ENCODE measurements around the gene ZGLP1. TPM values are rescaled to one million over a fixed set of nuclear protein-coding genes. Genes with fewer than 3 reads are reported as not detected.

Gene ZGLP1
- total and polyA plus RNA-seq, 4 experiments from 2014 or later: 0.32 to 7.7 (median 7.1) TPM; not detected in 1

GRCh38 chr19:10333758-10334587, 24.4 kb upstream of the ZGLP1 start:
- Mint-ChIP-seq H3K27me3 (no peaks in the 10 kb centered on the region), H3K36me3 (peaks cover 14 to 42% of the 10 kb centered on the region in 2 donors), H3K4me1 (peaks cover 15 to 65% (median 35%) of the 10 kb centered on the region in 4 donors), H3K9me3 (no peaks in the 10 kb centered on the region), H3K27ac (peak overlapping the region; percentile 91 to 98 (median 97)), H3K4me3 (peak overlapping the region; percentile 92 to 99 (median 96))
- Histone ChIP-seq H3K4me3 (ENCODE audit: low read length in 2 of 2) (peak overlapping the region; percentile 57 to 73), H3K4me1 (ENCODE audit: insufficient read depth, low read length) (peaks cover 52% of the 10 kb centered on the region), H3K27ac (ENCODE audit: low read depth, low read length) (peak overlapping the region; percentile 88), H3K9me3 (ENCODE audit: control insufficient read depth in 1 of 2, low read length in 2 of 2) (no peaks in the 10 kb centered on the region), H3K36me3 (ENCODE audit: insufficient read depth, low read length) (peaks cover 36% of the 10 kb centered on the region), H3K27me3 (ENCODE audit: insufficient read depth, low read length) (no peaks in the 10 kb centered on the region)
- no peak for DNase-seq
- intact Hi-C loops (cut with micrococcal nuclease): loop anchor here (1.0 to 5.0 kb wide), 7 partner anchors 18 to 517 kb away; partner anchors contain the start of genes CDC37, FBXL12, FDX2 and ICAM1
- ChIA-PET POLR2A (ENCODE audit: partially characterized antibody) (interaction anchor here (0.6 to 3.6 kb wide), 19 partner anchors 9 to 1820 kb away, joined by 3 to 33 read pairs (median 4); partner anchors contain the start of genes CDC37, DNM2, FDX2 and ICAM1), CTCF (ENCODE audit: partially characterized antibody) (interaction anchor here (0.6 to 1.3 kb wide), 3 partner anchors 54 to 84 kb away, joined by 4 to 6 read pairs (median 4); no protein-coding TSS in a partner anchor)

- Histone ChIP-seq H3K27me3 (ENCODE audit: insufficient read depth, low read length) (no peaks in the 10 kb centered on the region), H3K27ac (ENCODE audit: low read depth, low read length) (peak within 1 kb of the TSS; percentile 88), H3K4me3 (ENCODE audit: low read length in 2 of 2) (peak within 1 kb of the TSS; percentile 73 to 89), H3K9me3 (ENCODE audit: control insufficient read depth in 1 of 2, low read length in 2 of 2) (no peaks in the 10 kb centered on the region), H3K4me1 (ENCODE audit: insufficient read depth, low read length) (peaks cover 44% of the 10 kb centered on the region), H3K36me3 (ENCODE audit: insufficient read depth, low read length) (peaks cover 45% of the 10 kb centered on the region)
- no peaks in the 10 kb centered on the region for H3K27me3 Mint-ChIP-seq
- intact Hi-C loops (cut with micrococcal nuclease): loop anchor here (1.0 to 5.0 kb wide), 7 partner anchors 17 to 516 kb away; partner anchors contain the start of genes CDC37, FBXL12, FDX2 and ICAM1
- ChIA-PET POLR2A (ENCODE audit: partially characterized antibody) (interaction anchor here (0.6 to 3.6 kb wide), 19 partner anchors 10 to 385 kb away, joined by 3 to 33 read pairs (median 4); partner anchors contain the start of genes CDC37, DNM2, FDX2 and ICAM1), CTCF (ENCODE audit: partially characterized antibody) (interaction anchor here (0.6 to 1.3 kb wide), 3 partner anchors 13 to 83 kb away, joined by 4 to 6 read pairs (median 4); no protein-coding TSS in a partner anchor)
- H3K27ac Mint-ChIP-seq: peak within 1 kb of the TSS; percentile 91 to 98 (median 97)
- H3K4me3 Mint-ChIP-seq: peak within 1 kb of the TSS; percentile 92 to 99 (median 96)
- H3K9me3 Mint-ChIP-seq: no peaks in the 10 kb centered on the region
- peaks cover 7 to 57% (median 27%) of the 10 kb centered on the region in 4 donors for H3K4me1 Mint-ChIP-seq
- DNase-seq: peak; percentile 97 to 98 (median 98)
- H3K36me3 Mint-ChIP-seq: peaks cover 10 to 35% of the 10 kb centered on the region in 2 donors
Measured at GRCh38 chr19:10332965-10333757, 23.5 kb upstream of the ZGLP1 start, which contains the start of gene RAVER1. RAVER1 (minus strand) TSS chr19:10333529; CDS start chr19:10333507, 22 bp downstream.

DNA sequence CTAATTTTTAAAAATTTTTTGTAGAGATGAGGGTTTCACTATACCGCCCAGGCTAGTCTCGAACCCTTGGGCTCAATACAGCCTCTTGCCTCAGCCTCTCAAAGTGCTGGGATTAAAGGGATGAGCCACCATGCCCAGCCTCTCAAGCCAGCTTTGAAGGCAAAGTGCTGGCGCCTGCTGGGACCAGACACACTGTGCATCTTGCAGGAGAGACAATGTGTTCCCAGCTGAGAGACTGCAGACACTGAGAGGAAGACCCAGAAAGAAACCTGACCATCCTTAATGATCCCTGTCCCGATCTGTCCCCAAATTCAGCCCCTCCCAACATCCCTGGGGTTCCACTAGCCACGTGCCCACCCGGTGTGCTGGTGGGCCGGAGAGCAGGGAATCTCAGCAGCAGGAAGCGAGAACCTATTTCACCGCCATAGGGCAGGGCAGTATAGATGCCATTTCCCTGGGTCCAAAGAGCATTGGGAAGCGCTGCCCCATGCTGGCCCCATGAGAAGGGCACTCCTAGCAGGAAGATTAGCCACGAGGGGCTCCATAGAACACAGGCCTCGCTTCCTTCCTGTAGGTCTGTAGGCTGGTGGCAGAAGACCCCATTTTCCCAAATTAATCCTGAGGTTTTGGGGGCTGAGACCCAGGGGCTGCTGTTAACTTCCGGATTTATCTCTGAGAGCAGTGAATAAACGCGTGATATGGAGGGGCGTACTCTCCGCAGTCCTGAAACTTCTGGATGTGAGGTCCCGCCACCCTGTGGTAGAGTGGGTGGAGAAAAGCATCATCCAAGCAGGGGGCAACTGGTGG, 22.7 kb upstream of the ZGLP1 start:
- Mint-ChIP-seq H3K27me3 (no peaks in the 10 kb centered on the region), H3K27ac (peak overlapping the region; percentile 91 to 98 (median 97)), H3K9me3 (no peaks in the 10 kb centered on the region), H3K4me3 (peak overlapping the region; percentile 92 to 99 (median 96)), H3K36me3 (peaks cover 10 to 38% of the 10 kb centered on the region in 2 donors), H3K4me1 (peaks cover 7 to 54% (median 26%) of the 10 kb centered on the region in 4 donors)
- intact Hi-C loops (cut with micrococcal nuclease): loop anchor here (2.0 to 5.0 kb wide), 3 partner anchors 44 to 515 kb away; partner anchors contain the start of genes FBXL12, ICAM5 and PPAN
- POLR2A ChIA-PET (ENCODE audit: partially characterized antibody): interaction anchor here (0.6 to 3.6 kb wide), 10 partner anchors 10 to 234 kb away, joined by 3 to 33 read pairs (median 6); partner anchors contain the start of genes CDC37, FDX2, ICAM1 and KRI1
- peak overlapping the region; percentile 73 to 89 for H3K4me3 ChIP-seq (ENCODE audit: low read length in 2 of 2)
- H3K9me3 ChIP-seq (ENCODE audit: control insufficient read depth in 1 of 2, low read length in 2 of 2): no peaks in the 10 kb centered on the region
- CTCF ChIA-PET (ENCODE audit: partially characterized antibody): interaction anchor here (0.6 to 3.3 kb wide), 4 partner anchors 12 to 82 kb away, joined by 3 to 18 read pairs (median 5); no protein-coding TSS in a partner anchor
- no peaks in the 10 kb centered on the region for H3K27me3 ChIP-seq (ENCODE audit: insufficient read depth, low read length)
- H3K36me3 ChIP-seq (ENCODE audit: insufficient read depth, low read length): peaks cover 53% of the 10 kb centered on the region
- peaks cover 37% of the 10 kb centered on the region for H3K4me1 ChIP-seq (ENCODE audit: insufficient read depth, low read length)
- peak overlapping the region; percentile 88 for H3K27ac ChIP-seq (ENCODE audit: low read depth, low read length)
- DNase-seq: no peak

- H3K36me3 Mint-ChIP-seq: peaks cover 10 to 38% of the 10 kb centered on the region in 2 donors
- H3K27me3 ChIP-seq (ENCODE audit: insufficient read depth, low read length): no peaks in the 10 kb centered on the region
- peaks cover 7 to 38% (median 22%) of the 10 kb centered on the region in 4 donors for H3K4me1 Mint-ChIP-seq
- POLR2A ChIA-PET (ENCODE audit: partially characterized antibody): interaction anchor here (0.9 to 1.0 kb wide), 2 partner anchors 50 to 58 kb away, joined by 3 to 4 read pairs; partner anchors contain the start of gene ICAM1
- H3K4me3 Mint-ChIP-seq: no peak overlapping the region
- H3K9me3 ChIP-seq (ENCODE audit: control insufficient read depth in 1 of 2, low read length in 2 of 2): no peaks in the 10 kb centered on the region
- intact Hi-C loops (cut with micrococcal nuclease): no loop called here
- DNase-seq: no peak
- no peaks in the 10 kb centered on the region for H3K27me3 Mint-ChIP-seq
- H3K4me1 ChIP-seq (ENCODE audit: insufficient read depth, low read length): peaks cover 25% of the 10 kb centered on the region
- H3K27ac ChIP-seq (ENCODE audit: low read depth, low read length): no peak overlapping the region
- peaks cover 56% of the 10 kb centered on the region for H3K36me3 ChIP-seq (ENCODE audit: insufficient read depth, low read length)
- H3K27ac Mint-ChIP-seq: peak overlapping the region in 1 of 7 donors; percentile 47
- H3K4me3 ChIP-seq (ENCODE audit: low read length in 2 of 2): no peak overlapping the region
- CTCF ChIA-PET (ENCODE audit: partially characterized antibody): interaction anchor here (3.3 kb wide), 1 partner anchor 70 kb away, joined by 18 read pairs; no protein-coding TSS in a partner anchor
- no peaks in the 10 kb centered on the region for H3K9me3 Mint-ChIP-seq
Measured at GRCh38 chr19:10329555-10329954, 19.9 kb upstream of the ZGLP1 start.

DNA sequence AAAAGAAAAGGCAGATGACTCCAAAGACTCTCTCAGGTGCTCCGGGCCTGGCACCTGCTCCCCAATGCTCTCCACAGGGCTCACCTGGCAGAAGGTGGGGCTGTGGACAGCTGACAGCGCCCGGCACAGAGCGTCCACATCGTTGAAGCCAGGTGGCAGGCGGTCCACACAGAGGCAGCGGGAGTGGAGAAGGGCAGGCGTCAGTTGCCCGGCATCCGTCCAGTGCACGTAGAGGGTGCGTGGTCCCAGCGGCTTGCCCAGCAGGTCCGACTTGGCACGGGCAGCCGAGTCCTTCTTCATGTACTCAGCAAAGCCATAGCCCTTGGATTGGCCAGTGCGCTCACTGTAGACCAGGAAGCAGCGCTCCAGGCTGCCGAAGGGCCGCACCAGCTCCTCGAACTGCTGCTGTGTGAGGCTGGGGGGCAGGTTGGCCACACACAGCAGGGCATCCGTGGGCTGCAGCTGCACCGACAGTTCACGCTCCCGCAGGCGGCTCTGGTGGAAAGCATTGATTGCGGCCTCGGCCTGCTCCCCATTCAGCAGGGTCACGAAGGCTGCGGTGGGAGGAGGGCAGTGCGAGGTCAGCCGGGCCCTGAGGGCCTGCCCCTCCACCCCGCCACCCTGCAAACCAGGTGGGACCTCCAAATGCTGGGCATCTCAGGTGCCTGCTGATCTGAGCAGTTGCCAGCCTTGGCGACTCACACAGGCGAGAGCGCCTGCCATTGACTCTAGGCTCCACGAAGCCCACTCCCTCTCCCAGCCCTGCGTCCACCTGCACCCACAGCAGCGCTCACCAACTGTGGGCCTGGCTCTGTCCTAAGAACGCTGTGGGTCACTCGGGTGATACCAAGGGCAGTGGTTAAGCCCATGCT, 19.2 kb upstream of the ZGLP1 start:
- ChIA-PET POLR2A (ENCODE audit: partially characterized antibody) (no interaction called here), CTCF (ENCODE audit: partially characterized antibody) (interaction anchor here (3.3 kb wide), 1 partner anchor 69 kb away, joined by 18 read pairs; no protein-coding TSS in a partner anchor)
- Histone ChIP-seq H3K36me3 (ENCODE audit: insufficient read depth, low read length) (peaks cover 58% of the 10 kb centered on the region), H3K27me3 (ENCODE audit: insufficient read depth, low read length) (no peaks in the 10 kb centered on the region), H3K4me3 (ENCODE audit: low read length in 2 of 2) (no peak overlapping the region), H3K9me3 (ENCODE audit: control insufficient read depth in 1 of 2, low read length in 2 of 2) (no peaks in the 10 kb centered on the region), H3K27ac (ENCODE audit: low read depth, low read length) (no peak overlapping the region), H3K4me1 (ENCODE audit: insufficient read depth, low read length) (peaks cover 18% of the 10 kb centered on the region)
- Mint-ChIP-seq H3K36me3 (peaks cover 10 to 44% of the 10 kb centered on the region in 2 donors), H3K27me3 (no peaks in the 10 kb centered on the region), H3K27ac (no peak overlapping the region), H3K9me3 (no peaks in the 10 kb centered on the region), H3K4me1 (peaks cover 7 to 30% (median 17%) of the 10 kb centered on the region in 4 donors), H3K4me3 (no peak overlapping the region)
- no peak for DNase-seq
- intact Hi-C loops (cut with micrococcal nuclease): no loop called here
